ENCODE data around the gene SLX9.

Gene SLX9

DNA sequence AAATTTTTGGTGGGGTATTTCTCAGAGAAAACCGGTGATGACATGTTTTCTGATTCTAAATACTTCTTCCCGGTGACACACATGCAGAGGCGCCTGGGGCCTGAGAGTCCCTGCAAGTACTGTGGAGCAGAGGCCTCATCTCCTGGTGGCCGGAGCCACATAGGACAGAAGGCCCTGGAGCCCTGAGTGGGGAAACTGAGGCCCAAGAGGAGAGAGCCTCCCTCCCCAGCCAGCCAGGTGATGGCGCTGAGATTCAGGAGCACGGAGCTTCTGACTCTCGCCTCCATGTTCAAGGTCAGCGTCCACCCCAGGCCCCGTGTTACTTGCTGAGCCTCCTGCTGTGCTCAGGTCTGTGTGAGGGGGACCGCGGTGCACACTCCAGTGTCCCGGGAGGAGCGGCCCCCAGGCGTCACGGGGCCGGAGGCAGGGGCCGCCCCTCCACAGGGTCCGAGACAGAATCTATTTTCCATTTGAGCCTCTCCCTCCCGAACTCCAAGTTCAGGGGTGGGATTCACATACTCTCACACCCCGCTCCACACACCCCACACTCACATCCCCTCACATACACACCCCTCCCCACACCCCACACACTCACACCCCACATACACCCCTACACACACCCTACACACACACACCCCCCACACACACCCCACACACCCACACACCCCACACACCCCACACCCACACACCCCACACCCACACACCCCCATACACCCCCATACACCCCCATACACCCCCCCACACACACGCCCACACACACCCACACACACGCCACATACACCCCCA is 43.8 kb downstream of the SLX9 start:
- no peaks in the 10 kb centered on the region for H3K9me3 ChIP-seq (ENCODE audit: insufficient read depth, low read length, severe bottlenecking)
- H2AFZ ChIP-seq (ENCODE audit: low read depth, low read length) = no peak overlapping the region
- no peak for ATAC-seq (ENCODE audit: insufficient read depth, low read depth)
- H3K4me2 ChIP-seq (ENCODE audit: insufficient read depth, low read length) = no peak overlapping the region
- no peak overlapping the region for H3K9ac ChIP-seq (ENCODE audit: low read depth, low read length)
- H3K36me3 ChIP-seq (ENCODE audit: insufficient read depth, low read length) = no peaks in the 10 kb centered on the region
- no peak overlapping the region for H3K27ac ChIP-seq (ENCODE audit: low read length)
- H3K4me3 ChIP-seq (ENCODE audit: low read depth in 1 of 2, low read length in 2 of 2) = no peak overlapping the region
- peaks cover 7% of the 10 kb centered on the region for H3K4me1 ChIP-seq (ENCODE audit: insufficient read depth, low read length)
- H3K27me3 ChIP-seq (ENCODE audit: insufficient read depth, low read length, poor library complexity) = no peaks in the 10 kb centered on the region
- TF ChIP-seq EZH2 (IDR thresholded peaks at IDR 0.05; ENCODE audit: borderline replicate concordance, low read depth, low read length, severe bottlenecking) = no peak
- TF ChIP-seq, protein P1, sequence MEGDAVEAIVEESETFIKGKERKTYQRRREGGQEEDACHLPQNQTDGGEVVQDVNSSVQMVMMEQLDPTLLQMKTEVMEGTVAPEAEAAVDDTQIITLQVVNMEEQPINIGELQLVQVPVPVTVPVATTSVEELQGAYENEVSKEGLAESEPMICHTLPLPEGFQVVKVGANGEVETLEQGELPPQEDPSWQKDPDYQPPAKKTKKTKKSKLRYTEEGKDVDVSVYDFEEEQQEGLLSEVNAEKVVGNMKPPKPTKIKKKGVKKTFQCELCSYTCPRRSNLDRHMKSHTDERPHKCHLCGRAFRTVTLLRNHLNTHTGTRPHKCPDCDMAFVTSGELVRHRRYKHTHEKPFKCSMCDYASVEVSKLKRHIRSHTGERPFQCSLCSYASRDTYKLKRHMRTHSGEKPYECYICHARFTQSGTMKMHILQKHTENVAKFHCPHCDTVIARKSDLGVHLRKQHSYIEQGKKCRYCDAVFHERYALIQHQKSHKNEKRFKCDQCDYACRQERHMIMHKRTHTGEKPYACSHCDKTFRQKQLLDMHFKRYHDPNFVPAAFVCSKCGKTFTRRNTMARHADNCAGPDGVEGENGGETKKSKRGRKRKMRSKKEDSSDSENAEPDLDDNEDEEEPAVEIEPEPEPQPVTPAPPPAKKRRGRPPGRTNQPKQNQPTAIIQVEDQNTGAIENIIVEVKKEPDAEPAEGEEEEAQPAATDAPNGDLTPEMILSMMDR (IDR thresholded peaks at IDR 0.05; ENCODE audit: borderline replicate concordance, extremely low read depth, low read length, poor library complexity, severe bottlenecking) = no peak
- no peaks in the 10 kb centered on the region for H3K79me2 ChIP-seq (ENCODE audit: insufficient read depth, low read length)
- H4K20me1 ChIP-seq (ENCODE audit: insufficient read depth, low read length) = peaks cover 8% of the 10 kb centered on the region
- no peak for DNase-seq

DNA sequence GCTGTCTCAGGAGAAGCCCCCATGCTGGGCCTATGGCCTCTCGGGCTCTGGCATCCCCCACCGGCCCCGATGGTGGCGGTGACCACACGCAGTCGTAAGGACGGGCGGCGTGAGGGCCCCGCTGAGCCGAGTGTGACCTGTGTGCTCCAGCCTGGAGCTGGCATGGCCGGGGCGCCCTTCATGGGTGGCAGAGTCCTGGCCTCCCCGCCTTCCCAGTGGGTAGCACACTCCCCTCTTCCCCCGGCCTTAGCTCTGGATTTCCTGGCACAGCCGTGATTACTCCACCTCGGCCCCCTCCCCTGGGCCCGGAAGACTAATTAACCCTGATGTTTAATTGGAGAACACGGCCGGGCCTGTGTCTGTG is 44.6 kb downstream of the SLX9 start:
- no peaks in the 10 kb centered on the region for H3K27me3 ChIP-seq (ENCODE audit: insufficient read depth, low read length, poor library complexity)
- no peaks in the 10 kb centered on the region for H3K9me3 ChIP-seq (ENCODE audit: insufficient read depth, low read length, severe bottlenecking)
- no peaks in the 10 kb centered on the region for H3K79me2 ChIP-seq (ENCODE audit: insufficient read depth, low read length)
- TF ChIP-seq, protein P1 (IDR thresholded peaks at IDR 0.05; ENCODE audit: borderline replicate concordance, extremely low read depth, low read length, poor library complexity, severe bottlenecking) = no peak
- TF ChIP-seq EZH2 (IDR thresholded peaks at IDR 0.05; ENCODE audit: borderline replicate concordance, low read depth, low read length, severe bottlenecking) = no peak
- H4K20me1 ChIP-seq (ENCODE audit: insufficient read depth, low read length) = peaks cover 8% of the 10 kb centered on the region
- DNase-seq (no peak), ATAC-seq (ENCODE audit: insufficient read depth, low read depth) (no peak)
- no peak overlapping the region for H3K27ac ChIP-seq (ENCODE audit: low read length)
- no peak overlapping the region for H3K4me3 ChIP-seq (ENCODE audit: low read depth in 1 of 2, low read length in 2 of 2)
- H3K4me2 ChIP-seq (ENCODE audit: insufficient read depth, low read length) = no peak overlapping the region
- no peak overlapping the region for H2AFZ ChIP-seq (ENCODE audit: low read depth, low read length)
- H3K36me3 ChIP-seq (ENCODE audit: insufficient read depth, low read length) = no peaks in the 10 kb centered on the region
- H3K4me1 ChIP-seq (ENCODE audit: insufficient read depth, low read length) = peaks cover 15% of the 10 kb centered on the region
- H3K9ac ChIP-seq (ENCODE audit: low read depth, low read length) = no peak overlapping the region

DNA sequence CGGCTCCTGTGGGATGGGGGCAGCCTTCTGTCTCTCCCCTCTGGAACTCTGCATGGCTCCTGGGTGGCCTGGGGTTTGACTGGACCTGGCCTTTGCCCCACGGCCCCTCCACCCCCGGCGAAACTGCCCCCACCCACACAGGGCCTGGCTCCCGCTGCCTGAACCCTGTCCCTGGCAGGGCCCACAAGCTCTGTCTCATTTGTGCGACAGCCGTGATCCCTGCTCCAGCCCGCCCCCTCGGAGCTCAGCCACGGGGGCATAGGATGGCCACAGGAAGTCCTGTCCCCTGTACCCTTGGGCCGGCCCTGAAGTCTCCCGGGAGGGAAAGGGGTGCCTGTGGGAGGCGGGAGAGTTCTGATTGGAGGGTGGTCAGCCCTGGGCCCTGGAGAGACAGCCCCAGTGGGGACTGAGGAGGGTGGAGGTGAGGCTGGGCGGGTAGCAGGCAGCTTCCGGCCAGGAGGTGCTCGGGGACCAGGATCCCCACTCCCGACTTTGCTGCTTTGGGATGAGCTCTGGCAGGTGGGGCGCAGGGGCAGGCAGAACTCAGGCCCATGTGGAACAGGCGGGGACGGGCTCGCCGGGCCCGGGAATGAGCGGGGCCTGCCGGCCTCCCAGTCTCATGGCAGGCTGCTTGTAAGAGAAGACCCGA is 45.1 kb downstream of the SLX9 start:
- no peaks in the 10 kb centered on the region for H3K36me3 ChIP-seq (ENCODE audit: insufficient read depth, low read length)
- no peak overlapping the region for H2AFZ ChIP-seq (ENCODE audit: low read depth, low read length)
- no peak overlapping the region for H3K9ac ChIP-seq (ENCODE audit: low read depth, low read length)
- no peak for TF ChIP-seq EZH2 (IDR thresholded peaks at IDR 0.05; ENCODE audit: borderline replicate concordance, low read depth, low read length, severe bottlenecking)
- TF ChIP-seq, protein P1 (IDR thresholded peaks at IDR 0.05; ENCODE audit: borderline replicate concordance, extremely low read depth, low read length, poor library complexity, severe bottlenecking) = no peak
- no peak overlapping the region for H3K4me2 ChIP-seq (ENCODE audit: insufficient read depth, low read length)
- peaks cover 20% of the 10 kb centered on the region for H3K4me1 ChIP-seq (ENCODE audit: insufficient read depth, low read length)
- ATAC-seq (ENCODE audit: insufficient read depth, low read depth) (no peak), DNase-seq (no peak)
- H3K4me3 ChIP-seq (ENCODE audit: low read depth in 1 of 2, low read length in 2 of 2) = no peak overlapping the region
- no peaks in the 10 kb centered on the region for H3K27me3 ChIP-seq (ENCODE audit: insufficient read depth, low read length, poor library complexity)
- H3K79me2 ChIP-seq (ENCODE audit: insufficient read depth, low read length) = no peaks in the 10 kb centered on the region
- H3K27ac ChIP-seq (ENCODE audit: low read length) = no peak overlapping the region
- H3K9me3 ChIP-seq (ENCODE audit: insufficient read depth, low read length, severe bottlenecking) = no peaks in the 10 kb centered on the region
- peaks cover 10% of the 10 kb centered on the region for H4K20me1 ChIP-seq (ENCODE audit: insufficient read depth, low read length)

Measured in DND-41 (cell line).